ENCODE results near the gene EPB41.

DNA sequence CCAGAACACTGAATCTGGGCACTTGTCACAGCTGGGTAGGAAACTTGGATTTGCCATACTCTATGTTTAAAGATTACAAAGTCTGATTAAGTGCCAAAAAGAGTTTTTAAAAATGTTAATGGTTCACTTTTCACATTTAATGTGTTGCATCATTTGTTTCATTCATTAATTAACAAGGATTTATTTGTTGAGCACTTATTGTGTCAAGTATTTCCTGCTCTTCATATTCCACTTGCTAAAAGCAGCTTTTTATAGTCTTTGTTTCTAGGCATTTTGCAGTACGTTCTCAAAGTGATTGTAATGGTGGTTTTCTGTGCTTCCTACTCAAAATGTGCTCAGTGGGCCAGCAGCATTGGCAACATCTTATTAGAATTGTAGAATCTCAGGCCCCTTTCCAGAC is 68.7 kb downstream of the EPB41 start:
- TF ChIP-seq, protein P1, sequence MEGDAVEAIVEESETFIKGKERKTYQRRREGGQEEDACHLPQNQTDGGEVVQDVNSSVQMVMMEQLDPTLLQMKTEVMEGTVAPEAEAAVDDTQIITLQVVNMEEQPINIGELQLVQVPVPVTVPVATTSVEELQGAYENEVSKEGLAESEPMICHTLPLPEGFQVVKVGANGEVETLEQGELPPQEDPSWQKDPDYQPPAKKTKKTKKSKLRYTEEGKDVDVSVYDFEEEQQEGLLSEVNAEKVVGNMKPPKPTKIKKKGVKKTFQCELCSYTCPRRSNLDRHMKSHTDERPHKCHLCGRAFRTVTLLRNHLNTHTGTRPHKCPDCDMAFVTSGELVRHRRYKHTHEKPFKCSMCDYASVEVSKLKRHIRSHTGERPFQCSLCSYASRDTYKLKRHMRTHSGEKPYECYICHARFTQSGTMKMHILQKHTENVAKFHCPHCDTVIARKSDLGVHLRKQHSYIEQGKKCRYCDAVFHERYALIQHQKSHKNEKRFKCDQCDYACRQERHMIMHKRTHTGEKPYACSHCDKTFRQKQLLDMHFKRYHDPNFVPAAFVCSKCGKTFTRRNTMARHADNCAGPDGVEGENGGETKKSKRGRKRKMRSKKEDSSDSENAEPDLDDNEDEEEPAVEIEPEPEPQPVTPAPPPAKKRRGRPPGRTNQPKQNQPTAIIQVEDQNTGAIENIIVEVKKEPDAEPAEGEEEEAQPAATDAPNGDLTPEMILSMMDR (IDR thresholded peaks at IDR 0.05 in 2 of 3, conservative IDR thresholded peaks at IDR 0.05 in 1 of 3; ENCODE audit: borderline replicate concordance in 1 of 3, insufficient read depth in 1 of 3, low read depth in 2 of 3, low read length in 2 of 3), result no peak
- TF ChIP-seq TCF7L2 (IDR thresholded peaks at IDR 0.05; ENCODE audit: borderline replicate concordance, extremely low read depth, insufficient read depth, insufficient read length), result no peak
- no peak for TF ChIP-seq EZH2 (IDR thresholded peaks at IDR 0.05)
- TF ChIP-seq ZFX (IDR thresholded peaks at IDR 0.05), result no peak
- no peak for TF ChIP-seq ZNF274 (IDR thresholded peaks at IDR 0.05; ENCODE audit: low read depth, low read length)
- TF ChIP-seq POLR2AphosphoS5 (IDR thresholded peaks at IDR 0.05; ENCODE audit: low read depth, low read length), result no peak
